Activated T-cell treated with anti-CD3 and anti-CD28 coated beads, Interleukin-2, amount 50 U/mL, for 48 hours (primary cell): ENCODE measurements around the gene RNLS.
A peak's percentile ranks its signal among the peaks of the same experiment; 100 is the strongest.

ENCODE experiments used
- DNase-seq, 2 experiments: peaks; one replicate each; pipeline ENCODE4 v3.0.0-alpha.2; 2020

RNLS gene

DNA sequence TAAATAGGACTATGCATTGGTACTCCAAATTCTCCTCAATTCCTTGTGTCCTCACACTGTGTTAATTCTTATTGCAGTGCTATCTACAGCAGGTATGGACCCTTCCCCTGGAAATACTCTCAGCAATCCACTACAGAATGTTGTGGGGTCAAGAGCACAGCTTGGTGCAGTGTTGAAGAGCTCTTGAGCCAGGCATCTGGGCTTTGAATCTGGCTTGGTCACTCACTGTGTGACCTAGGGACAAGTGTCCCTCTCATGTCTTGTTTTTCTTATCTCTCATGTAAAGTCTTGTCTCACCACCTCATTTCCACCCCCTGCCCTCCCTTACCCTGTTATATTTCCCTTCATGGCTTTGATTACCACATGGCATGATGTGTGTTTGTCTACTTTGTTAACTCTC is 159.4 kb downstream of the RNLS start:
- DNase-seq = no peak

GRCh38 chr10:88421590-88421989 is 161.5 kb downstream of the RNLS start:
- no peak for DNase-seq

GRCh38 chr10:88418871-88419270 is 164.2 kb downstream of the RNLS start:
- no peak for DNase-seq

DNA sequence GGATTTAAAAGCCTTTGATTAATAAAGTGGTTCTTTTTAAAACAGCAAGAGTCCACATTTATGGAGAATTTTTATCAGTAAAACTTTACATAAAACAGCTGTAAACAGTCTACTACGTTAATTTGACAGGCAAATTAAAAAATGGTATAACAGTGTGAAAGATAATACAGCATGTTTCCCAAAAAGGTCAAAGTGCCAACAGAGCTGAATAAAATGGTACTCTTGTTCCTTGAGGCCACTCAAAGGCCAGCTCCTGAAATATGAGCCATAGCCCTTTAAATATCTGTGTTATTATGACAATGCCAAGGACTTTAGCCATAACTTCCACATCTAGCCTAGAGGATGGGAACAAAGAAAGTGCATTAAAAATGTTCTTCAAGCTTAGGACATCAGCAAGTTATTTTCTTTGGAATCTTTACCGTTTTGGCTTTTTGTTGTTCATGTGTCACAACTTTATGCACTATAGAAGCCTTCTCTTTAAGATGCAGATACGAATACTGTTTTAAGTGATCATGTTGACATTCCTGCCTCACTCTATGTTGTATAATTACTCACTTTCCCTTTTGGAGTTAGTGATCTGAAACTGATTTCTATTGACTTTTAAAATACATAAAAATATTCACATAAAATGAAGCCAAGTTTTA is 165.6 kb downstream of the RNLS start:
- no peak for DNase-seq

GRCh38 chr10:88416801-88417200 is 166.3 kb downstream of the RNLS start:
- no peak for DNase-seq

GRCh38 chr10:88415533-88416130 is 167.5 kb downstream of the RNLS start:
- no peak for DNase-seq

DNA sequence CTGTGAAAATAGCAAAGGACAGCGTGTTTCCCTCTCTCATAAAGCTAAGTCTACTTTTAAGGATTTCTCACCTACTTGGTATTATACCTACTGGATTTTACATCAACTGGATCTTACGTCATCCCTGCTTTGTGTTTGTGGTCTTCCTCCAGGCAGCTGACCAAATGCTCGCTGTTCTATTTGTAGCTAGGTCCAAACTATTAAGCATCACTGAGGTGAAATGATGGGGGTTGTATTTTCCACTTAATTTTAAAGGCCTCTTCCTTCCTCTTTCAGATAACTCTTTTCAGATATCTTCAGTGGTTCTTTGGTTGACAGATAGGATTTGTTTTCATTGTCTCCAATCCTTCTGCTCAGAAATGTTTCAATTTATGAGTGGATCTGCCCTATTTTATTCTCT is 169.7 kb downstream of the RNLS start:
- DNase-seq = no peak

DNA sequence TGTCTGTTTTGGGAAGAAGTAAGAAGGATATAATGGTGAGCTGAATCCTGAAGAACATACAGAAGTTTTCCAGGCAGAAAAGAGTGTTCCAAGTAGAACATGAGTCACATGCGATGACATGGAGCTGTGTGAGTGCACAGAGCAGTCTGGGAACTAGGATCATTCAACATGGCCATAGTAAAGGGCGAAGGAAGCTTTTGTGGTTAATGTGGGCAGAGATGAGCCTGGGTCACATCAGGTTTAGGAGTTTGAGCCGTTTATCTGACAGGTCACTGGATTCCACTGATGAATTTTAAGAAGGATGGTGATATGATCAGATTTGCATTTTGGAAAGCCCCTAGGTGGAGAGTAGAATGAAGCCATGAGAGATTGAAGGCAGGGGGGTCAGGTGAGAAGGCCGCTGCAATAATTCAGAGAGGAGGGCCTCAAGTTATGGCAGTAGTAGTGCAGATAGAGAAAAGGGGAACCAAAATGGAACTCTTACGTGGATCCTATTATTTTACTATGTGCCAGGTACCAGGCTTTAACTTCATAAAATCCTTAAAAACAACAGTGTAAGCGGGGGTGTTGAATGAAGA is 171.3 kb downstream of the RNLS start:
- no peak for DNase-seq

DNA sequence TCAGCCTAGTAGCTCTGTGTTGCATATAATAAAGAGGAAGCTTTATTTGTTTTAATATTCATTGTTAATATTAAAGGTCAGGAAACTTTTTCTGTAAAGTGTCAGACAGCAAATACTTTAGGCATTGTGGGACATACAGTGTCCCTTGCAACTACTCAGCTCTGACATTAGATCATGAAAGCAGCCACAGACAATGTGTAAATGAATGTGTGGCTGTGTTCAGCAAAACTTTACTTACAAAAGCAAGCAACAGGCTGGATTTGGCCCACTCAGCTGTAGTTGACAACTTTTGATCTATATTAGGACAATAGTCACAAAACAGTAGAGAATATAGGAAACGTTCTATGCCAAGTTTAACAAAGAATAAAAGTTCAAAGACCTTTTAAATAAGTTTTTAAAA is 173.3 kb downstream of the RNLS start:
- DNase-seq = no peak

DNA sequence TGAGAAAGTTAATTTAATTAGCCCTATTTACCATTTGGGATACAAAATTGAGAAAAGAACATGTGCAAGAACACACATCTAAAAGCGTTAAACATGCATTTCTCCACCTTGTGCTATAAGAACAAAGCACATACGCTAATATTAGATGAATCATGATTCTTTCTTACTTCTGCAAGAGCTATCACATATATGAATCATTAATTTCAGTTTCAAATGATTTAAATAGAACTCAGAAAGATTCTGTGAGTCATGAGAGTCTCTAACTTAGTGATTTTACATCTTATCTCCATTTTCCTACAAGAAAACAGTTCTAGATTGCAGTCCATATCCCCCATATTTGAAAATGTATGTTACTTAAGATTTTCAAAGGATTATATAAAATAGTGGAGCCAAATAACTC is 173.9 kb downstream of the RNLS start:
- DNase-seq = no peak

DNA sequence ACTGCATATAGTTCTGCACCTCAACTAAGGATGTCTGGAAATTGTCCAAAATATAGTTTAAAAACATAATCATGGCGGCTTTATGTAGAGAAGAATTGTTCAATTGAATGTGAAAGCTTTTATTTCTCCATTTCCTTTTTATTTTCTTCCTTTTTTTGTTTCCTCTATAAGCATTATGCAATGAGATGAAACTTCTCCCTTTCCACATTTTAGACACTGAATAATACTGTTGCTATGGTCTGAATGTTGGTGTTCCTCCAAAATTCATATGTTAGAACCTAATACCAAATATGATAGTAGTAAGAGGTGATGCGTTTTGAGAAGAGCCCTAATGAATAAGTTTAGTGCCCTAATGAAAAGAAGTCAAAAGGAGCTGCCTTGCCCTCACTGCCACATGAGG is 175.0 kb downstream of the RNLS start:
- DNase-seq = no peak

- DNase-seq = no peak
These were observed 179.0 kb downstream of the RNLS start for GRCh38 chr10:88404133-88404532.

DNA sequence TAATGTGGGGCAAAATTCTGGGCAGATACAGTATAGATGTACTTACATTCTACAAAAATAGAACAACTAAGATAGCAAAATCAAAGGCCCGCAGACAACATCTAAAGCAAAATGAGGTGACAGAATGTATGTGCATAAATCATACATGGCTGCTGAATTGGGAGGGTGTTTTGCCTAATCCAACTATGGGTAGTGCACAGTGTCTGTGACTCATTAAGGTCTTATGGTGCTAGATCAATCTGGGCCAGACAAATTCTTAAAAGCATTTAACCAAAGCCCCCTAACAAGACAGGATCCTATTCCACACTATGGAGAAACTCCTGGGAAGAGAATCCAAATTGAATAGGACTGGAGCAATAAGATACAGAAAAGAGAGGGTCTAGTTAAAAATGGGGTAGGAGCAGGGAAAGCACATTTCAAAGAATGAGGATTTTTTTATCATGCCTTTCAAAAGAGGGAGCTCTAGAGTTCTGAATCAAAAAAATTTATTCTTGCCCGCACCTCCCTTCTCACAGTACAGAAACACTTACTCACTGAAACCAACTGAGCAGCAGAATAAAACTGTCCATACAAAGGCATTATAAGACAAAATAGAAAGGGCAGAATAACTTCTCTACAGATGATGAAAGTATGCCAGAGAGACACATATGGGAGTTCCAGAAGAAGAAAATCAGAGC is 181.3 kb downstream of the RNLS start:
- DNase-seq = no peak

DNA sequence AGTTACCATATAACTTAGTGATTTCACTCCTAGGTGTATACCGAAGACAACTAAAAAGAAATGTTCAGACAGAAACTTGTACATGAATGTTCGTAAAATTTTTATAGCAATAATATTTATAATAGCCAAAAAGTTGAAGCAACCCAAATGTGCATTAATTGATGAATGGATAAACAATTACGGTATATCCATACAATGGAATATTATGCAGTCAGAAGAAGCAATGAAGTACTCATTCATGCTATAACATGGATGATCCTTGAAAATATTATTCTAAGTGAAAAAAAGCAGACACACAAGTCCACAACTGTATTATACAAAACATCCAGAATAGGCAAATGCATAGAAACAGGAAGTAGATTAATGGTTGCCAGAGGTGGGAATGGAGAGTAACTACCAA is 183.9 kb downstream of the RNLS start:
- DNase-seq = no peak

GRCh38 chr10:88395677-88396076 is 187.4 kb downstream of the RNLS start:
- no peak for DNase-seq

DNA sequence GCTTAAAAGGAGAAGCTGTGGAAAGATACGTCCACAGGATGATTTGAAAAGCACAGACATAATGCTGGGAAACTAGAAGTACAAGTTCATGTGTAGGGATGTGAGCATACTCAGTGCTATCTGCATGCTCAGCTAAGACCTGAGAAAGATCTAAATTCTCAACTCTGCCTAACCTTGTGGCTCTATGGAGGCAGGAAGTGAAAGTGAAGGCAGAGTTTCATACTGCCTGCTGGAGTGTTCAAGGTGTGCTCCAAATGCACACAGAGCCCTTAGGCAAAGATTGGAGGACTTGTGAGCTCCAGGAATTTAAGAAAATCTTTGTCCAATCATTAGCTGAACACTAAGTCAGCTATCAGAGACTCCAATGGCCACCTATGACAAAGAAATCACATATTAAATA is 190.9 kb downstream of the RNLS start:
- no peak for DNase-seq

DNA sequence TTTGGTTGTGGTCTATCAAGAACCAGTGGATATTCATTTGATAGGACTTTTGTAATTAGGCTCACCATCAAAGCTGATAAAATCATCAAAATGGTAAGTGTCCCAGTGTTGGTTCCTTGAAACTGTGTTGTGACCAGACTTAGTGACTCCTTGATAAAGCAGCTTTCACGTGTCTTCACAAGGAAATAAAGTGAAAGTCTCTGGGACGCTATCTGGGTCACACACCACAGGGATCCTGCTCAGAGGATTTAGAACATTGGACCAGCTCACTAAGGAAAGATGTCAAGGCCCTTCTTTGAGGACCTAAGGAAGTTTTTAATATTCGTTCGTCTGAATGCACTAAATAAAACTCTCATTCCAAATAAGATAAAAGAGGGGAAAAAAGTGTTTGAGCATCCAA is 193.1 kb downstream of the RNLS start:
- no peak for DNase-seq

- DNase-seq = no peak
These were observed 193.7 kb downstream of the RNLS start for GRCh38 chr10:88389456-88389855.

- no peak for DNase-seq
These were observed 194.8 kb downstream of the RNLS start for GRCh38 chr10:88388324-88388723.

DNA sequence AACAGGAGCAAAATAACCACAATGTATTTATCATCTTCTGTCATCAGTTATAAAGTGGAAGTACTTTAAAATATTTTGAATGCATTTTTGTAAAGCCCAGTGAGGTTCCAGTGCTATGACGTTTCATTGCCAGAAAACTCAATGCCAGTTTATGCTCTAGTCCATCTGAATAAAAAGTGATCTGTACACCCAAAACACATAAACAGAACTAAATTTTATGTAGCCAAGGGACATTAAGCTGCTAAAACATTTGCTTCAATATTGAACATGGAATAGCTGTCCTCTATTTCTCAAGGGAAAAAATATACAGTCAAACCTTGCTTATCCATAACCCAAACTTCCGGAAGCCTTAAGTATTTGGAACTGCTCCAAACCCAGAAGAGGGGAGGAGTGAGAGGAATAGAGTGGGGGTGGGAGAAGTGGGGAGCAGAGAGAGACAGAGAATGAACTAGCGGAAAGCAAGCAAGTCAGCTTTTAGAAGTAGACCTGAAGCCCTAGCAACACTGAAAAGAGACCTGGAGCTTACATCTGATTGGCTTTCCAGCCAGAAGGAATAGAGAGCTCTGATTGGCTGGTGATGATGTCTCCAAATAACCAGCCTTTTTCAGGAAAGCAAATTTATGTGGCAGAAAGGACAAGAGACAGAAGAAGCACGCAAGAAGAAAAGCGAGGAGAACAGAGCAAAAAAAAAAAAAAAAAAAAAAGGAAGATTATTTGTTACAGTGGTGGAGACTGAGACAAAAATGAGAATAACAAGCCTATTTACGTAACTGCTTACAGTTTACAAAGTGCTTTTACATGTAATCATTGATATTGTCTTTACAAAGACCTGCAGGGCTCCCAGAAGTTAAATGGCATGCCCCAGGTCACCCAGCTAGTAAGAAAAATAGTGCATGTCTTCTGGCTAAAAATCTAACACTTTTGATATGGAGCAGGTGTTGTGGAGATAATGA is 196.0 kb downstream of the RNLS start:
- no peak for DNase-seq

- DNase-seq = no peak
These were observed 196.8 kb downstream of the RNLS start for GRCh38 chr10:88386204-88386788.

DNA sequence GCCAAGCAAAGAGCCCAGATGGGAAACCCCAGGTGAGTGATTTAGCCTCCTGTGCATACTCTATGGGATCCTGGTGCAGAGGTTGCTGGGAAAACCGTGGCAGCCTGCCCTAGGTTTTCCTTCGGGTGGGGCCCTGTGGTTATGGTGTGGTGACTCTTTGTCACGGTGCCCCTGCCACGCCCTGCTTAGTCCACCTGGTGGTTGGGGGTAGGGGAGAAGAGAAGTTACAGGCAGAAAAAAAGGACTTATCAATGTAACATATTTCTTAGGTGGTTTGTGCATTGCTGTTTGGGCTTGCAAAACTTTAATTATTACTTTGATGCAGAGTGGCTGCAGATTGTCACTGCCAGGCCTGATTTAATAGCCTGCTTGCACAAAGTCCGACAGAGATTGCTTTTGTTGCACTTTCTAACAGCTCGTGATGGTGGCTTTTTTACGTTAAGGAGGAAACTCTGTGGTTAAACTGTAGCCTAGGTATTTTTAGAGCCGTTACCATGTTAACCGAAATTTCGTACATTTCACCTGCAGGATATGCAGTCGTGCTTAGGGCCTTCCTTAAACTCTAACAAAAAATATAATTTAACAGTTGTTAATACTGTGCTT is 197.4 kb downstream of the RNLS start:
- peak; percentile 49 to 55 for DNase-seq
